GM19193 (cell line): ENCODE results near the gene TAF1C.

Experiments
- POLR2A ChIP-seq: IDR thresholded peaks from 4 replicates; pipeline ENCODE4 v1.6.1; 2011; ENCODE audit not compliant: insufficient read depth, insufficient read length; ENCODE audit errors: extremely low read depth

TAF1C gene

DNA sequence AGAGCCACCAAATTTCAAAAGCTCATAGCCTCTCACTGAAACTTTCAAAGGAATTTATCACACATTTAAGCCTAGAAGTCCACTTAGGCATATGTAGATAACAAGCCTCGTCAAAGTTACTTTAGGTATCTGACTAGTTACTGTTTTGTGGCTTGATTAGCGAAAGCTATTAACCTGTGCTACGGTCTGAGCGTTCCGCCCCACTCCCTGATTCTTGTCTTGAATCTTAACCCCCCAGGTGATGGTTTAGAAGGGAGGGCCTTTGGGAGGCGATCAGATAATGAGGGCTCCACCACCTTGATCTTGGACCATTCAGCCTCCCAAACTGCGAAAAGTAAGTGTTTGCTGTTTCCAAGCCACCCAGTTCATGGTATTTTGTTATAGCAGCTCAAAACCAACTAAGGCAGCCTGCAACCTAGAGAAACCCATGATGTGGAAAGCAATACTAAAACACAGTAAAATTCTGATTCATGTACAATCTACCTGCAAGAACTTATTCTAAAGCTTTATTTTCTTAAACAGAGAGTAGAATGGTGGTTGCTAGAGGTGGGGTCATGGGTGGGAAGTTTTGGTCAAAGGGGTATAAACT, 49.0 kb downstream of the TAF1C start:
- TF ChIP-seq POLR2A: no peak

DNA sequence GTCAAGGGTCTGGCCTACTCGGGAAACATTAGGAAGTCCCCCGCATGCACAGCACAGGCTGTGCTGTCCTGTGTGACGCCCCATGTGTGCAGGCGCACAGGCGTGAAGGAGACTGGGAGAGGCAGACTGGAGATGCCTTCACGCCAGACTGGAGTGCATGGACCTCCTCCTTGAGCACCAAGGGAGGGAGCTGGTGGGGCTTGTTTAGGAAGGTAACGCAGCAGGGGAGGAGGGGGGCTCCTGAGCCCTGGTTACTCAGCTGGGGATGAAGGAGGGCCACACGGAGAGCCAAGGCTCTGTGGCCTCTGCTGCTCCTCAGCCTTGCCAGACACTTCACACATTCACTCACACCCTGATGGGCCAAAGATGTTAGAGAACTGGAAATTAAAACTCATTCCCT, 49.6 kb downstream of the TAF1C start:
- no peak for TF ChIP-seq POLR2A

DNA sequence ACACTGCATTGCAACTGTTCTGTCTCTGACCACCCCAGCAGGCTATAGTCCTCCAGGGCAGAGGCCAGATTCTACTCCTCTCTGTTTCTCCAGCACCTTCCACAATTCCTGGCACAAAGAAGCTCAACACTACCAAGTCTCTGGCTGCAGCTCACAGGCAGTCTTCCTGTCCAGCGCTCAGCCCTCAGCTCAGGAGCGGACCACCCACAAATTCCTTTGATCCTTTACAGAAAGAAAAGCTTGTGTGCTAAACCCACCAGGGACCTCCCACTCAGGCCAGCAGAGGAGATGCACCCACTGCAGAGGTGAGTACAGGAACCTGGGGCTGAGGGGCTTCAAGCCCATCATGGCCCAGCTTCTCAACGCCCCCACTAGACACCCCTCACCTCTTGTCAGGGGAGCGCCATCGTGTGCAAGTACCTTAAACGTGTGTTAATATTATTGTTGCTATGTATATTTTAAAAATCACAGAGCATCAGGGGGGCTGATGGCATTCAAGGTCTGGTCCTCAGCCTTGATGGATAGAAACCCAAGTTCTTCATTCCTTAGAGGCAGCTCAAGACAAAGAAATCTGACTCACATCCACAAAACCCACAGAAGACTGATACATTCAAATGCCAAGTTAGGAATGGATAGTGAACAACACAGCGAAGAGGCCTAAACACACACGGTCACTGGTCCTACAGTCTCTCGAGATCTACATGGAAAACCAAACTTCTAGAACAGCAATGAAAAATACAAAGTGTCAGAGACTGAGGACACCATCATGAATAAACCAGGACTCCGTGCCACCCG, 50.3 kb downstream of the TAF1C start:
- TF ChIP-seq POLR2A: no peak

DNA sequence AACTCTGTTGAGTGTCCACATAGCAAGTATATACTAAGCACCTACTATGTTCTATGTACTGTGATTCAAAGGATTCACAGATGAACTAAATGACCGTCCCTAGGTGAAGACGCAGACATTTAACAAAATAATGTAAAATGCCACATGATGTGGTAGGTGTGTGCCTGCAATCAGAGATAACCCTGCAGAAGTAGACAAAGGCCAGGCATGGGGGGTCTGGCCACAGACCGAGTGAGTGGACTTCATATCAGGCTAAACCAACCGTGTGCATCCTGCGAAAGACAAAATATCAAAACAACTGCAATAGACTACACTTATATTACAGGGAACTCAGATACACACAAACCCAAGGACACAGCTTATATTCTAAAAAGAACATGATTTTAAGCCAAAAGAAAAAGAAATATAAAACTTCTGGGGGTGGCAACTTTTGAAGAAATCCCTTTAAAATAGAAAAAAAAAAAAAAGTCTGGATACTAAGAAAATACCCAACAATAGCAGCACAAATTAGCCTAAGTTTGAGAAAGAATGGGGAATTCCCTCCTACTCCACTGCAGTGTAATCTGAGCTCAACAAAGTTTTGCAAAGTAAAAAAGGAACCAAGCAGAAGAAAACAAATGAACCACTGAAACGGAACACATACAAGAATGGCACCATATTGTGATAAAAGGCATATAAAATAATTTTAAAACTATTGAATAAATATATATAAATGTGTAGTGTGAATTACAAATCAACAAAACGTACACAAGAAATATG, 54.2 kb downstream of the TAF1C start:
- TF ChIP-seq POLR2A: no peak

DNA sequence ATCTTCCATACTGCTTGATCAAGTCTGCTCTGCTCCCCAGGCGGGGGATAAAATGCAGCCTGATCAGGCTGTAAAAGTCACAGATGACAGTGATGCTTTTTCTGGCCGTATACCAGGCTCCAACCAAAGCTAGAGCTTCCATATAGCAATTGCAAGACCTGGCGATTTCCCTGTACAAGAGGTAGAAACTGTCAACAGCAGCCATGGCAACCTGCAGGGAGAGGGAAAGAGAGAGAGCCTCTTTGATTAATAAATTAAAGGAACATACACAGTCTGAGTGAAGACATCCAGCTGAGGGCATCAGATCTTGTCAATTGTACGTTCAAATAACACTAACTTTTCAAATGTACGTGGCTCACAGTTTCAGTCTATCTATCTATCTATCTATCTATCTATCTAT, 55.7 kb downstream of the TAF1C start:
- TF ChIP-seq POLR2A: no peak
